Mononuclear cell (primary cell): ENCODE results near the gene AKNA. TPM values are rescaled to one million over a fixed set of nuclear protein-coding genes. Genes with fewer than 3 reads are reported as not detected.

ENCODE experiments used
- H3K27me3 ChIP-seq: 2 replicates; pipeline ENCODE4 v1.6.0; 2011; ENCODE audit warnings: low read length, control low read depth; ENCODE audit not compliant: insufficient read depth
- H3K4me1 ChIP-seq: 2 replicates; pipeline ENCODE4 v1.5.1; 2011; ENCODE audit warnings: mild to moderate bottlenecking, low read length, control low read depth; ENCODE audit not compliant: insufficient read depth
- H3K4me3 ChIP-seq: 2 replicates; pipeline ENCODE4 v1.5.1; 2011; ENCODE audit warnings: mild to moderate bottlenecking, low read length, moderate library complexity
- H3K9me3 ChIP-seq: 2 replicates; pipeline ENCODE4 v1.5.1; 2011; ENCODE audit warnings: low read depth, mild to moderate bottlenecking, control low read depth, low read length
- total RNA-seq: library from RNA; depleted of rRNA; stranded (reverse); fragments of >200 nt; gene quantifications from one replicate; pipeline ENCODE4 v1.2.3, GENCODE V29; 2012

Gene AKNA
- total RNA-seq, 1 donor, result 99.5 TPM

DNA sequence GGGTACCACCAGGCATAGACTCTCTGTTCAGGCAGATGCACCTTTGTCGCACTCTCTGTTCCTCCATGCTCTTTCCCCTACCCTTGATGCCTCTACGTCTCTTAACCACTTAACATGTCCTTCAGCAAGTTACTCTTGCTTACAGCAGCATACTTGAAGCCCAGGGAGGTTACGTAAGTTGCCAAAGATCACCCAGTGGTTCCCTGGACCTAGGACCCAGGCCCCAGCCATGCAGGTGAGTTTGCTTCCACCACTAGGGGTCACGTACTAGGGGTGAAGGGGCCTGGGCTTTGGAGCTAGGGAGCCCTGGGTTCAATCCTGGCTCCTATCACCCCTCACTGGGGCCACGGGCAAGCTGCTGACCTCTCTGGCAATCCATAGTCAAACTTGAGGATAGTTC is 8.9 kb downstream of the AKNA start:
- H3K4me1 ChIP-seq, result peaks cover 97% of the 10 kb centered on the region
- H3K4me3 ChIP-seq, result no peak overlapping the region
- no peaks in the 10 kb centered on the region for H3K27me3 ChIP-seq
- no peaks in the 10 kb centered on the region for H3K9me3 ChIP-seq

DNA sequence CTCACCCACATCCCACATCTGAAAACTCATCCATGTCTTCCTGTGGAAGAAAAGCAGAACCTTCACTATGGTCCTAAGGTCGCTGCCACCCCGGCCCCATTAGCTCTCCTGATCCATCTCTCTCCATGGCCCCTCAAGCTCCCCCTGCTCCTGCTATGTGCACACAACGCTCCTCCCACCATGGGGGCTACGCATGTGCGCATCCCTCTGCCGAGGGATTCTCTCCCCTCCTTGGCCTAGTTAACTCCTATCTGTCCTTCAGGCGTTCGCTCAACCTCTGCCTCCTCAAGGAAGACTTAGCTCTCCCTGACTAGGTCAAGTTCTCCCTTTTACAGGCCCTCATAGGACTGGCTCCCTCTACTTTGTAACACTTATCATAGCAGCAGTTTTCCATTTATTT is 9.8 kb downstream of the AKNA start:
- Histone ChIP-seq H3K27me3 (no peaks in the 10 kb centered on the region), H3K4me1 (peaks cover 97% of the 10 kb centered on the region), H3K9me3 (no peaks in the 10 kb centered on the region), H3K4me3 (no peak overlapping the region)

- H3K27me3 ChIP-seq, result no peaks in the 10 kb centered on the region
- H3K9me3 ChIP-seq, result no peaks in the 10 kb centered on the region
- H3K4me3 ChIP-seq, result no peak overlapping the region
- peaks cover 95% of the 10 kb centered on the region for H3K4me1 ChIP-seq
Observed at GRCh38 chr9:114376586-114377445, 11.0 kb downstream of the AKNA start.

GRCh38 chr9:114375386-114376175 is 12.2 kb downstream of the AKNA start:
- Histone ChIP-seq H3K27me3 (no peaks in the 10 kb centered on the region), H3K4me1 (peaks cover 95% of the 10 kb centered on the region), H3K4me3 (no peak overlapping the region), H3K9me3 (no peaks in the 10 kb centered on the region)

GRCh38 chr9:114374936-114375335 is 12.8 kb downstream of the AKNA start:
- Histone ChIP-seq H3K9me3 (no peaks in the 10 kb centered on the region), H3K4me3 (no peak overlapping the region), H3K4me1 (peaks cover 95% of the 10 kb centered on the region), H3K27me3 (no peaks in the 10 kb centered on the region)

DNA sequence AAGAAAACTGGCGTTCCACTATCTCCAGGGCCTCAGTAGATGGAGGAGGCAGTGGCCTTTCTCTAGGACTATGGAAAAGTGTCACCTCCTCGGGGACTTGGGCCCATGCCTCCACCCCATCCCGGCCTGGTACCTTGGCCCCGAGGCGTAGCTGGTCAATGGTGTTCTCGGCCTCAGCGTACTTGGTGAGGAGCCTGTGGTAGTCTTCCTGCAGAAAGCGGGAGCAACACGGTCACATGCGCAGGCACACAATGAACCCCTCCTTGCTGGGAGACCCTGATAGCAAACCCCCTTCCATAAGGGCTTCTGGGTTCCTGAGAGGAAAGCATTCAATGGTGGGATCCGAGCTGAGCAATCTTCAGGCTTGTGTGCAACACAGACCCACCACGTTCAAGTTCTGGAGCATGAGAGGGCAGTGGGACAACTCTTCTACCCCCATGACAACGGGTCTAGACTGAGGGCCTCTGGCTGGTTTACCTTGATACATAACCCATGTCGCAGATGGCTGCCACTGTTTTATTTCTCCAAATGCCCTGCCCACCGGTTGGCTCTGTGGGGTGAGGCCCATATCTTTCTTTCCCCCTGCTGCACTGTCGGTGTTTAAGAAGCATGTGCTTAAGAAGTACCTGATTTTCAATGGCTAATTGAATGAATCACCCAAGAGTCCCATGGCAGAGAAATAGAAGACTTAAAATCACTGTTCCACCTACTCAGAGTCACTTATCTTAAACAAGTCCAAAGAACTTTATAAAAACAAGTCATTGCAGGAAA is 13.6 kb downstream of the AKNA start:
- Histone ChIP-seq H3K27me3 (no peaks in the 10 kb centered on the region), H3K4me1 (peaks cover 95% of the 10 kb centered on the region), H3K4me3 (no peak overlapping the region), H3K9me3 (no peaks in the 10 kb centered on the region)

GRCh38 chr9:114372921-114373448 is 14.8 kb downstream of the AKNA start:
- no peaks in the 10 kb centered on the region for H3K27me3 ChIP-seq
- H3K4me1 ChIP-seq, result peaks cover 95% of the 10 kb centered on the region
- H3K4me3 ChIP-seq, result no peak overlapping the region
- no peaks in the 10 kb centered on the region for H3K9me3 ChIP-seq

DNA sequence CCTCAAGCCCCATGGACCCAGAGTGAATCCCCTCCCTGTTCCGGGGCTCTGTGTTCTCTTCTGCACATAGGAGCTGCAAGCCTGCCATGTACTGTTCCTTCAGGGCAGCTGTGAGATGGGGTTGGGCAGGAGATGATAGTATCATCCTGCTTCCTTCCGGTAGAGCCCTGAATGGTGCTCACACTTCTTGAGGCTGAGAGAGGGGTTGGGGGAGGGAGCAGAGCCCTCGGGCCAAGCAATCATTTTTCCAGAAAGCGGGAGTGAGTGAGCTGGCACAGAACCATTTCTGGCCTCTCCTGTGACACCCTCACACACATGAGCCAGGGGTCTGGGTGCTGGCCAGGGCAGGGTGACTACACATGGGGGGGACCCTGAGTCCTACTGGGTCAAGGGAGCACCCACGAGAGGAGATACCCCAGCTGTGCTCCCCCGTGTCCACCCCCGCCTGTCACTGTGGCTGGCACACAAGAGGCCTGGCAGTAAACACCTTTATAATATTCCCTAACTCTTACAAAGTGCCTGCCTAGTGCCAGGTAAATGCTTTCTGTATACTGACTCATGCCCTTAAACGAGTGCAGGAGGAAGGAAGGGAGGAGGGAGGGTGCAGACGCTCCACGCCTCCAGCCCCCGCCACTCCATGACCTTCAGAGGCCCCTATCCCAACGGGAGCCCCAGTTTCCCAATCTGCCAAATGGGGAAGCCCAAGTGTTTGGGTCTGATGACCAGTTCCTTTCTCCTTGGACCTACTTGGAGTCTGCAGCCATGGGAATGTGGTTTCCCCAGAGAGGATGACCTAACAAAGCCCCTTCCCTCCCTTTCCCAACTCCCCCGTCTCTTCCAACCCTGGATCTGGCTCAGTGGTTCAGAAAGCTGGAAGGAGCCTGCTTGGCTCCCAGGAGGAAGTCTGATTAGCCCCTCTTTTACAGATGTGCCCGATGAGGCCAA is 15.5 kb downstream of the AKNA start:
- Histone ChIP-seq H3K4me1 (peaks cover 95% of the 10 kb centered on the region), H3K9me3 (no peaks in the 10 kb centered on the region), H3K4me3 (peak overlapping the region; percentile 3), H3K27me3 (no peaks in the 10 kb centered on the region)

DNA sequence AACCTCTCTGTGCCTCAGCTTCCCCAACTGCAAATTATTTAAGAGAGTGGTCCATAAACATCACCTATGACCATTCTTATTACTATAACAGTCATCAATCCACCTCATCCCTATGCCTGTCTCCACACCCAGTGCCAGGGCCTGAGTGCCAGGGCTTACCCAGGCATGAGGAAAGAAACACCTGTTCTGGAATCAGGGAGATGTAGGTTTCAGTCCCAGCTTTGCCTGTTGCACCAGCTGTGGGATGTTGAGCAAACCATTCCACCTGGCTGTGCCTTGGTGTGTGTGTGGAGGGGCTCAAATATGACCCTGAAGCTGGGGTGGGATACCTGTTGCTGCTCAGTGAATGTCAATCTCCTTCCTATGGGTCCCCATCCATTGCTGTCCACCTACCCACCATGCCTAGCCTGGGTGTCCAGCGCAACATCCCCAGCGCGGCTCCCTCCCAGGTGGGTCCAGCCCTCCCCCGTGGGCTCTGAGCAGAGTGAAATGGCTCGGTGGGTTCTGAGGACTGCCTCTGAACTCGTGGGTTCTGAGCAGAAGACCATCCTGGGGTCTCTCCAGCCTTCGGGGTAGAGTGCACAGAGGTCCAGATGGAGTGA is 16.3 kb downstream of the AKNA start:
- peaks cover 95% of the 10 kb centered on the region for H3K4me1 ChIP-seq
- H3K4me3 ChIP-seq, result no peak overlapping the region
- no peaks in the 10 kb centered on the region for H3K9me3 ChIP-seq
- no peaks in the 10 kb centered on the region for H3K27me3 ChIP-seq

- Histone ChIP-seq H3K9me3 (no peaks in the 10 kb centered on the region), H3K4me1 (peaks cover 96% of the 10 kb centered on the region), H3K4me3 (no peak overlapping the region), H3K27me3 (no peaks in the 10 kb centered on the region)
Observed at GRCh38 chr9:114370968-114371320, 16.8 kb downstream of the AKNA start.

DNA sequence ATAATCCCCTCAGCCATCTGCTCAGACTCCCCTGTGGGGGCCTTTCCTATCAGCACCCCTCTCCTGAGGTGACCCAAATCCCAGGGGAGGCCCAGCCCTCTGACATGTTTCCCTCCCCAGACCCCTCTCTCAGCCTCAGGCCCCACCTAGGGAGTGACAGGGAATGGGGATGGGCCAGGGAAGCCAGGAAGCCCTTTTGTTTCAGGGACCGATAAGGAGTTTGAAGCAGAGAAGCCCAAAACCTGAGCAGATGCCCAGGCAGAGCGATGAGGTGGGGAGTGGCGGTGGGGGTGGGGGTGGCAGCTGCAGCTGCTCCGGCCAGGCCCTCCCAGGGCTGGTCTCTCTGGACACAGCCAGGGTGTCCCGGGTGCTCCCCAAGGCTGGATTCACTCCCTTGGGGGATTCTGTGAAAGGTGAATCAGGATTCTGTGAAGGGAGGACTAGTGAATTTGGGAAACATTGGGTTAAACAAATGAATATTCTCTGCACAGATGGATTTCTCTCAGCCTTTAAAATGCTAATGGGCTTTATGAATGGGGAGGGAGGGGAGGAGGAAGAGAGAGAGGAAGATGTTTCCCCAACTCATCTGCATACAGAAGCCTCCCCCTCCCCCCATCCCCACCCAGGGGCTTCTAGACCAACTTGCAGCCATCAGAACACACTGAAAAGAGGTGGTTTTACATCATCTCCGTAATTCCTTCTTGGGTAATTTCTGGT is 17.4 kb downstream of the AKNA start:
- Histone ChIP-seq H3K4me3 (no peak overlapping the region), H3K4me1 (peaks cover 97% of the 10 kb centered on the region), H3K9me3 (no peaks in the 10 kb centered on the region), H3K27me3 (no peaks in the 10 kb centered on the region)

- Histone ChIP-seq H3K4me3 (no peak overlapping the region), H3K9me3 (no peaks in the 10 kb centered on the region)
Observed at GRCh38 chr9:114369216-114370130, 18.3 kb downstream of the AKNA start.

More at GRCh38 chr9:114369216-114370130, 18.3 kb downstream of the AKNA start:
- no peaks in the 10 kb centered on the region for H3K27me3 ChIP-seq
- peaks cover 96% of the 10 kb centered on the region for H3K4me1 ChIP-seq
